ENCODE data around the gene CCT5.
"Not testable (repeated sequence)": the region's sequence is repeated elsewhere in the genome, so short reads cannot be mapped to it uniquely, and the experiment has no call there.

The CCT5 gene

GRCh38 chr5:10246761-10247160, 3.3 kb upstream of the CCT5 start:
- DNase-seq (ENCODE audit: low read depth in 2 of 2, low spot score in 1 of 2), result no peak

GRCh38 chr5:10247217-10247616, 2.9 kb upstream of the CCT5 start:
- DNase-seq (ENCODE audit: low read depth in 2 of 2, low spot score in 1 of 2), result not testable (repeated sequence)

GRCh38 chr5:10248378-10249260, 1.5 kb upstream of the CCT5 start:
- no peak for DNase-seq (ENCODE audit: low read depth in 2 of 2, low spot score in 1 of 2)

GRCh38 chr5:10250806-10251276, 761 bp downstream of the CCT5 start:
- DNase-seq (ENCODE audit: low read depth in 2 of 2, low spot score in 1 of 2), result no peak

GRCh38 chr5:10251405-10251804, 1.3 kb downstream of the CCT5 start:
- no peak for DNase-seq (ENCODE audit: low read depth in 2 of 2, low spot score in 1 of 2)

- no peak for DNase-seq (ENCODE audit: low read depth in 2 of 2, low spot score in 1 of 2)
Measured at GRCh38 chr5:10253390-10253789, 3.3 kb downstream of the CCT5 start.

DNA sequence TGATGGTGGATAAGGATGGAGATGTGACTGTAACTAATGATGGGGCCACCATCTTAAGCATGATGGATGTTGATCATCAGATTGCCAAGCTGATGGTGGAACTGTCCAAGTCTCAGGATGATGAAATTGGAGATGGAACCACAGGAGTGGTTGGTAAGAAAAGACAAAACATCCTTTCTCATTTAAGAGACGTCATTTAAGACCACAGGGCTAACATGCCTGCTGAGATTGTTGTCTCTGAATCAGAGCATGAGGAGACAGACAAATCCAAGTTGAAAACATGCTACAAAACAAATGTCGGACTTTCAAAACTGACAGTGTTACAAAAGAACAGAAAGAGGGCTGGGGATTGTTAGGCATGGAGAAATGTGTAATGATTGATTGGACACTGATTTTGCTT, 4.6 kb downstream of the CCT5 start:
- DNase-seq (ENCODE audit: low read depth in 2 of 2, low spot score in 1 of 2), result no peak

DNA sequence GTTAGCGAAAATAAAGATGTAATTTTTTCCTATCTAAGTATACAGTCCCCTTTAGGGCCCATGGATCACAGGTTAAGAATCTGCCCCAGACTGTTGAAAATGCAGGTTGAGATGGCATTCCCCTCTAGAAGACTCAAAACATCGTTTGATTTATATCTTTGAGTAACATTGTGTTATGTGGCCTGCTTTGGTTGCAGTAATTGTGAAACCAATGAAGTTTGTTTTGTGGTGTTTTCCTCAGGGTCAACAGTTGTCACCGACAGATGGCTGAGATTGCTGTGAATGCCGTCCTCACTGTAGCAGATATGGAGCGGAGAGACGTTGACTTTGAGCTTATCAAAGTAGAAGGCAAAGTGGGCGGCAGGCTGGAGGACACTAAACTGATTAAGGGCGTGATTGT, 7.8 kb downstream of the CCT5 start:
- no peak for DNase-seq (ENCODE audit: low read depth in 2 of 2, low spot score in 1 of 2)

DNA sequence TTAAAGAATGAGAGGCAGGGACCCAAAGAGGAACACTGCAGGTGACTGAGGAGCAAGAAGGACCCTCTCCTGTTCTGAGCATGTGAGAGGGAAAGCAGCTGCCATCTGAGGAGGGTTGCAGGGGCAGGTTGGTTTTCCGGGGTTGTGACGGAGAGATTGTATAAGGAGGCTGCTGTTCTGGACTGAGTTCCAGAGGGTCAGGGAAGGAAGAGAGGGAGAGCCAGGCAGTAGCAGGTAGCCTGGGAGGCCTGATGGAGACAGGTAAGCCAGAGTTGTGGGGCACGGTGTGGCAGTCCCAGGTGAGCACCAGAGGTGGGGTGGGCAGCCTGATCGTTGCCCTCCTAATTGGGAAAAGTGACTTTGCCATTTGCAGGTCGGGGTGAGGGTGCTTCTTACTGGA, 9.8 kb downstream of the CCT5 start:
- DNase-seq (ENCODE audit: low read depth in 2 of 2, low spot score in 1 of 2), result no peak

DNA sequence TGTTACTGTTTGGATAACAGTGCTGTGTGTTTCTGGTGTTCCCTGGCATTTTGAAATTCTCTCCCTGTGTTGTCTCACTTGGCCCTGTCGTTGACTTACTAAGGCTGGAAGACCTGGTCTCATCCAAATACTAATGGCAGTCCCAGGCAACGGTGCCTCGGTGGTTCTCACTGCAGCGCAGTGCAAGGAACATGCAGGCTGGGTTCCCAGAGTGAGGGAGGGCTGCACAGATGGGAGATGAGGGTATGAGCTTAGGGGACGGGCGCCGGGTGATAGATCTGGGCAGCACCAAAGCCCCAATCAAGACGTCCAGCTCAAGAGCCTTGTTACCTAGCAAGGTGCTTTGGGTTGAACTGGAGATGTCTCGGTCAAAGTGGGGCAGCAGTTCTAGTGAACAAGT, 11.0 kb downstream of the CCT5 start:
- DNase-seq (ENCODE audit: low read depth in 2 of 2, low spot score in 1 of 2), result no peak

DNA sequence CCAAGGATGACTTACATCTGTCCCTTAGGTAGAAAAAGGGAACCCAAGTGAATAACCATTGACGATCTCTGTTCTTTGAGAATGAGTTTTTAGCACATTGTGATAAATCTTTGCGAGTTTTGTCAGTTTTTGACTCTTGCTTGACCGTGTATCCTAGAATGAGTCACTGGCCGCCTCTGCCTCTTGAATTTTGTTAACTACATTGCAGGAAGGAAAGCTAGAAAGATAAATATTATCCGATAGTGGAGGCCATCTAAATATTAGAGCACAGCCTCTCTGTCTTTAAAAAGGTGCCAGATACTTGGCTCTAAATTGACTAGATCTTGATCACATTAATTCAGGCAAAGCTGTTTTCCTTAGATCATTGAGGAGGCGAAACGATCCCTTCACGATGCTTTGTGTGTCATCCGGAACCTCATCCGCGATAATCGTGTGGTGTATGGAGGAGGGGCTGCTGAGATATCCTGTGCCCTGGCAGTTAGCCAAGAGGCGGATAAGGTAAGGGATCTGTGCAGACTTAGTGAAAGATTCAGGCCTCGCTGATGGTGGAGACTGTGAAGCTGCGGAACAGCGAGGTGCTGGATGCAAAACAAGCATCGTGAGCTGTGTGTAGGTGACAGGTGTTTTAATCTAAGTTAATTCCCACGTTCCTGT, 12.2 kb downstream of the CCT5 start:
- no peak for DNase-seq (ENCODE audit: low read depth in 2 of 2, low spot score in 1 of 2)

DNA sequence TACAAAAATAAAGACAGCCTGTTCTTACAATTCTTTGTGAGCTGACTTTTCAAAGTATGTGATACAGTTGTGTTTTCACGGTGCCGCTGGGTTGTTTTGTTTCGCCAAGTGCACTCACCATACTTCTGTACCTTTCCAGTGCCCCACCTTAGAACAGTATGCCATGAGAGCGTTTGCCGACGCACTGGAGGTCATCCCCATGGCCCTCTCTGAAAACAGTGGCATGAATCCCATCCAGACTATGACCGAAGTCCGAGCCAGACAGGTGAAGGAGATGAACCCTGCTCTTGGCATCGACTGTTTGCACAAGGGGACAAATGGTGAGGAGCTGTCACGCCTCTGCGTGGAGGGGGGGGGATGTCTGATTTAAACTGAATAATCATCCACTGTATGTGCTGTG, 12.9 kb downstream of the CCT5 start:
- no peak for DNase-seq (ENCODE audit: low read depth in 2 of 2, low spot score in 1 of 2)

DNA sequence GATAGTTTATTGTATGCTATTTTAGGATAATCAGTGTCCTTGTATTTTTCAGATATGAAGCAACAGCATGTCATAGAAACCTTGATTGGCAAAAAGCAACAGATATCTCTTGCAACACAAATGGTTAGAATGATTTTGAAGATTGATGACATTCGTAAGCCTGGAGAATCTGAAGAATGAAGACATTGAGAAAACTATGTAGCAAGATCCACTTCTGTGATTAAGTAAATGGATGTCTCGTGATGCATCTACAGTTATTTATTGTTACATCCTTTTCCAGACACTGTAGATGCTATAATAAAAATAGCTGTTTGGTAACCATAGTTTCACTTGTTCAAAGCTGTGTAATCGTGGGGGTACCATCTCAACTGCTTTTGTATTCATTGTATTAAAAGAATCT, 14.5 kb downstream of the CCT5 start:
- no peak for DNase-seq (ENCODE audit: low read depth in 2 of 2, low spot score in 1 of 2)

GRCh38 chr5:10265245-10266109, 15.4 kb downstream of the CCT5 start:
- DNase-seq (ENCODE audit: low read depth in 2 of 2, low spot score in 1 of 2), result no peak

GRCh38 chr5:10266137-10266536, 16.1 kb downstream of the CCT5 start:
- DNase-seq (ENCODE audit: low read depth in 2 of 2, low spot score in 1 of 2), result no peak

DNA sequence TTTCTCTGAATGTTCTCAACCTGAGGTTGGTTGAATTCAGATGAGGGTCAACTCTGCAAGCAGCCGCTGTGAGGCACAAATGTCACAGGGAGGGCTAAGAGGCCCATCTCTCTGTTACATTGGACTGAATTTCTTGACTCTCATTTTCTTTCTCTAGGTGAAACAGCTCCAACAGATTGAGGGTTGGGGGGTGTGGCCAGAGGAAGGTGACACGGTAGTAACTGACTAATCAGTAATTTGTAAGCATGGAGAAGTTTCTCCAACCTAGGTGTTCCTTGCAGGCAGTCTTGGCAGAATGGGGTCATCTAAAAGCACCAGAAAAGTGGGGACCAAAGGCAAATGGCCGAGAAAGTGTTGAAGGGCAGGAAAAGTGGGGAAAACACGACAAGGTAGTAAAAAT, 16.8 kb downstream of the CCT5 start:
- DNase-seq (ENCODE audit: low read depth in 2 of 2, low spot score in 1 of 2), result no peak

GRCh38 chr5:10268100-10268499, 18.0 kb downstream of the CCT5 start:
- DNase-seq (ENCODE audit: low read depth in 2 of 2, low spot score in 1 of 2), result no peak

DNA sequence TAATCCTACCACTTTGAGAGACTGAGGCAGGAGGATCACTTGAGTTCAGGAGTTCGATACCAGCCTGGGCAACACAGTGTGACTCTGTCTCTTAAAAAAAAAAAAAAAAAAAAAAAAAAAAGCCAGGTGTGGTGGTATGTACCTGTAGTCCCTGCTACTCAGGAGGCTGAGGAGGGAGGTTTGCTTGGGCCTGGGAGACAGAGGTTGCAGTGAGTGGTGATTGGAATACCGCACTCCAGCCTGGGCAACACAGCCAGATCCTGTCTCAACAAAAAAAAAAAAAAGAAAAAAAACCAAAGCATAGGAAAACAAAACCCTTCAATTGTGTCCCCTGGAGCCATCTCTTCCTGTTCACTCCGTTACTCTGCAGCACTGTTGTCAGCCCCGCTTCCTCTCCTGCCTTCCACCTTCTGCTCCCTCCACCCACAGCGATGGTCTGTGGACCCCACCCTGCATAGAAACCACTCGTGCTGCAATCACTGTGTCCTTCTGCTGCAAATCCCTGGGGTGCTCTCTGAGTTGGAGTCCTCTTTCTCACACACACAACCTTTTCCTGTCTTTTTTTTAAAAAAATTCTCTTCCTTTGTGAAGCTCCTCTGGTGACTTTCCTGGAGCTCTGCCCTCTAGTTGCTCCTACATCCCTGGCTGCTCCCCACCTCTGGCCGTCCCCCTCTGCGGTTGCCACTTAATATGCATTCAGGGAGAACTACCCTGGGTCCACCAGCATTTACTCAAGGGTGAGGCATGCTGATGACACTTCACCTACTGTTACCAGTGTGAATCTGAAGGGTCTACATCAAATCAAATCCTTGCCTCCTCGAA, 22.2 kb downstream of the CCT5 start:
- DNase-seq (ENCODE audit: low read depth in 2 of 2, low spot score in 1 of 2), result no peak

DNA sequence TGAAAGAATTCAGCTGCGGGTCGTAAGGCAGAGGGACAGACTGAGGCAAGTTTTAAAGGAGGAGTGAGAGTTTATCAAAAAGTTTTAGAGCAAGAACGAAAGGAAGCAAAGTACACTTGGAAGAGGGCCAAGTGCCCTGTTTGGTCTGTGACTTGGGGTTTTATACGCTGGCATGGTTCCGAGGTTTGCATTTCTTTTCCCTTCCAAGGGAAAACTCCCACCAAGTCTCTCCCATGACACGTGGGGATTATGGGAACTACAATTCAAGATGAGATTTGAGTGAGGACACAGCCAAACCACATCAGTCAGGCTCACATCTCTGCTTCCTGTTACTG, 22.8 kb downstream of the CCT5 start:
- not testable (repeated sequence) for DNase-seq (ENCODE audit: low read depth in 2 of 2, low spot score in 1 of 2)

DNA sequence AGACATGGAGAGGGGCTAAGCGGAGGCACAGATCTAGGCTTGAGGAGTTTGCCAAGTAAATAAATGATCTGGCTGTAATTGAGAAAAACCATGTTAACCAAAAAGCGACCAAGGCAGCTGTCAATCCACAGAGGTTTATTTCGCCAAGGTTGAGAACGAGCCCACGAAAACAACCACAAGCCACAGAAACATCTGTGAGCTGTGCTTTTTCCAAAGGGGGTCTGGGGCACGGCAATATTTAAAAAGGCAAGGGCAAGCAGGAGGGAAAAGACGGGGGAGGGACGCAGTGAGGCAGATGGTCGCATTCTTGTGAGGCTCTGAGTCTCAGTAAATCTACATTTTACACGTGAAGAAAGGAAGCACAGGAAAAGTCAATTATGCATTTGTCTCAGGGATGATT, 25.4 kb downstream of the CCT5 start:
- no peak for DNase-seq (ENCODE audit: low read depth in 2 of 2, low spot score in 1 of 2)

GRCh38 chr5:10275991-10276390, 25.9 kb downstream of the CCT5 start:
- DNase-seq (ENCODE audit: low read depth in 2 of 2, low spot score in 1 of 2), result no peak

Measured in stimulated activated CD8-positive, alpha-beta memory T cell treated with anti-CD3 and anti-CD28 coated beads, Interleukin-4, amount 100 ng/mL, for 4 hours (primary cell).